ENCODE results near the gene FNBP1.
"Not testable (repeated sequence)": the region's sequence is repeated elsewhere in the genome, so short reads cannot be mapped to it uniquely, and the experiment has no call there.

DNA sequence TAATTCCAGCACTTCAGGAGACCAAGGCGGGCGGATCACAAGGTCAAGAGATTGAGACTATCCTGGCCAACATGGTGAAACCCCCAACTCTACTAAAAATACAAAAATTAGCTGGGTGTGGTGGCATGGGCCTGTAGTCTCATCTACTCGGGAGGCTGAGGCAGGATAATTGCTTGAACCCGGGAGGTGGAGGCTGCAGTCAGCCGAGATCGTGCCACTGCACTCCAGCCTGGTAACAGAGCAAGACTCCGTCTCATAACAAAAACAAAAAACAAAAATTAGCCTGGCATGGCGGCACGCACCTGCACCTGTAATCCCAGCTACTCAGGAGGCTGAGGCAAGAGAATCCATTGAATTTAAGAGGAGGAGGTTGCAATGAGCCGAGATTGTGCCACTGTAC, 33.4 kb downstream of the FNBP1 start:
- TF ChIP-seq, protein P1, sequence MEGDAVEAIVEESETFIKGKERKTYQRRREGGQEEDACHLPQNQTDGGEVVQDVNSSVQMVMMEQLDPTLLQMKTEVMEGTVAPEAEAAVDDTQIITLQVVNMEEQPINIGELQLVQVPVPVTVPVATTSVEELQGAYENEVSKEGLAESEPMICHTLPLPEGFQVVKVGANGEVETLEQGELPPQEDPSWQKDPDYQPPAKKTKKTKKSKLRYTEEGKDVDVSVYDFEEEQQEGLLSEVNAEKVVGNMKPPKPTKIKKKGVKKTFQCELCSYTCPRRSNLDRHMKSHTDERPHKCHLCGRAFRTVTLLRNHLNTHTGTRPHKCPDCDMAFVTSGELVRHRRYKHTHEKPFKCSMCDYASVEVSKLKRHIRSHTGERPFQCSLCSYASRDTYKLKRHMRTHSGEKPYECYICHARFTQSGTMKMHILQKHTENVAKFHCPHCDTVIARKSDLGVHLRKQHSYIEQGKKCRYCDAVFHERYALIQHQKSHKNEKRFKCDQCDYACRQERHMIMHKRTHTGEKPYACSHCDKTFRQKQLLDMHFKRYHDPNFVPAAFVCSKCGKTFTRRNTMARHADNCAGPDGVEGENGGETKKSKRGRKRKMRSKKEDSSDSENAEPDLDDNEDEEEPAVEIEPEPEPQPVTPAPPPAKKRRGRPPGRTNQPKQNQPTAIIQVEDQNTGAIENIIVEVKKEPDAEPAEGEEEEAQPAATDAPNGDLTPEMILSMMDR (IDR thresholded peaks at IDR 0.05), result not testable (repeated sequence)
- not testable (repeated sequence) for TF ChIP-seq POLR2A (IDR thresholded peaks at IDR 0.05)

Data from vagina (tissue), 2 donors.